ENCODE results near the gene SLC25A39. TPM values are rescaled to one million over a fixed set of nuclear protein-coding genes. Genes with fewer than 3 reads are reported as not detected.

Gene SLC25A39
- total and polyA plus RNA-seq, 2 of the 4 experiments (the other 2 are of a cell fraction), result 49.1 to 99.7 TPM

DNA sequence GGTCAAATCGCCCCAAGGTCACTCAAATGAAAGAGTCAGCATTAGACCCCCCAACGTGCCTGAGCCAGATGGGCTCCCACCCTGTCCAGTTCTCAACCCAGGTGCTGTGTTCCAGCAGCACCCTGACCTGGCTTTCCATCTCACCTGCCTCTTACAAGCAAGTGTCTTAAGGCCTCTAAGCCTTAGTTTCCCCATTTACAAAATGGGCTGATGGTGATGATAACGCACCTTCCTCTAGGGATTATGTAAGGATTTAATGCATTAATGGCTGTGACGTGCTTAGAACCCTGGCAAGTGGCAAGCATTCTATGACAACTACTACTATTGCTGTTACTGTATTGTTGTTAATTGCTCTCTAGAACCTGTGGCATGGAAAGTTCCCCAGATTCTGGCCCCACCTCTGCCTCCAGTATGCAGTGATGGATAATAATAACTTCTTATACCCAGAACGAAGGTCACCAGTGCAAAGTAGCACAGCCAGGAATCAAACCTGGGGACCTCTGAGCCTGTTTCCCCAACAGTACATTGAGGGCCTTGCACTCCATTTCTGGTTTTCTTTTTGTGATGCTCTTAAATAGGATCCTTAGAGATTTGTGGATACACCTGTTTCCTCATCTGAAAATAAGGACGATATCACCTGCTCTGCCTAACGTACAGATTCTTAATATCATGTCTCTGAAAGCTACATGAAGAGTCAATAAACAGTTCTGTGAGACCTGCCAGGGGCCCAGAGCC, 3.3 kb upstream of the SLC25A39 start:
- CTCF ChIA-PET, result interaction anchor here (1.2 kb wide), 1 partner anchor 18 kb away, joined by 3 read pairs; no protein-coding TSS in a partner anchor
- Histone ChIP-seq H3K27ac (ENCODE audit: insufficient read depth, low read length) (no peak overlapping the region), H3K23ac (ENCODE audit: low read depth, low read length) (no peak overlapping the region), H3K18ac (ENCODE audit: low read depth, low read length) (no peak overlapping the region), H2BK15ac (ENCODE audit: low read depth, low read length) (no peak overlapping the region; the same call in 2 of the 3 replicates), H3K9me1 (ENCODE audit: insufficient read depth, low read length) (peaks cover 11% of the 10 kb centered on the region), H3K4ac (ENCODE audit: low read depth, low read length) (no peak overlapping the region), H3K79me1 (ENCODE audit: low read depth in 1 of 2, low read length in 2 of 2) (peaks cover 5 to 13% of the 10 kb centered on the region in 2 experiments; a peak in 3 of 4 replicates), H2AK5ac (ENCODE audit: low read depth, low read length) (no peak overlapping the region), H3K27me3 (ENCODE audit: control insufficient read depth, insufficient read depth, low read length) (no peaks in the 10 kb centered on the region), H4K91ac (ENCODE audit: insufficient read depth, low read depth, low read length) (no peak overlapping the region), H4K20me1 (ENCODE audit: insufficient read depth, low read length) (peaks cover 7% of the 10 kb centered on the region), H3K56ac (ENCODE audit: extremely low read depth, insufficient read depth, low read length) (no peak overlapping the region), H2BK20ac (ENCODE audit: low read depth, low read length) (no peak overlapping the region), H3K14ac (replicated peaks; ENCODE audit: low read depth, low read length) (no peak overlapping the region), H3K4me3 (ENCODE audit: insufficient read depth, low read depth, low read length) (no peak overlapping the region), H2BK120ac (ENCODE audit: low read depth, low read length) (no peak overlapping the region), H2AFZ (replicated peaks; ENCODE audit: low read length, poor library complexity) (peak overlapping the region; percentile 85), H3K4me1 (ENCODE audit: control insufficient read depth, insufficient read depth, low read length) (peaks cover 9% of the 10 kb centered on the region), H2AK9ac (replicated peaks; ENCODE audit: low read depth, low read length, poor library complexity) (no peak overlapping the region), H4K8ac (ENCODE audit: low read depth in 2 of 2, low read length in 2 of 2) (no peak overlapping the region; a peak in 2 of 4 replicates), H3K9me3 (ENCODE audit: control insufficient read depth, insufficient read depth, low read length) (no peaks in the 10 kb centered on the region), H3K4me2 (ENCODE audit: low read depth, low read length) (no peak overlapping the region), H4K5ac (ENCODE audit: low read depth, low read length) (no peak overlapping the region), H3K36me3 (ENCODE audit: control insufficient read depth, insufficient read depth, low read length) (no peaks in the 10 kb centered on the region), H2BK5ac (ENCODE audit: low read depth, low read length, poor library complexity, severe bottlenecking) (no peak overlapping the region), H3K9ac (ENCODE audit: low read depth, low read length) (no peak overlapping the region)
- in situ Hi-C loops (cut with MboI; ENCODE audit: low sequenced_read_pairs) (loop anchor here (5.0 kb wide), 1 partner anchor 106 kb away; no protein-coding TSS in a partner anchor), intact Hi-C loops (cut with micrococcal nuclease) (loop anchor here (5.0 kb wide), 1 partner anchor 126 kb away; no protein-coding TSS in a partner anchor), dilution Hi-C loops (cut with HindIII; ENCODE audit: low sequenced_read_pairs, unreplicated experiment) (no loop called here)
- DNase-seq (no peak), ATAC-seq (ENCODE audit: low read depth) (no peak)
- POLR2A ChIA-PET (ENCODE audit: unreplicated experiment), result interaction anchor here (0.5 kb wide), 1 partner anchor 142 kb away, joined by 5 read pairs; no protein-coding TSS in a partner anchor
- WGBS, 2 experiments (ENCODE audit: extremely low coverage in 2 of 2, insufficient read length in 1 of 2), result 100% methylated on average over 1 of the region's 7 CpGs; no CpG with 5 or more reads in 1 of the 2 experiments
- BruUV-seq (replicated peaks), result no TSS peak
- no peak for TF ChIP-seq POLR2A (IDR thresholded peaks at IDR 0.05; ENCODE audit: low read depth, low read length)
- TF ChIP-seq MAZ (IDR thresholded peaks at IDR 0.05; ENCODE audit: borderline replicate concordance, low read depth, low read length), result no peak
- no peak for TF ChIP-seq NFE2L2 (IDR thresholded peaks at IDR 0.05; ENCODE audit: low read depth, low read length)
- TF ChIP-seq BHLHE40 (IDR thresholded peaks at IDR 0.05; ENCODE audit: low read depth, low read length), result no peak
- TF ChIP-seq, protein P1, sequence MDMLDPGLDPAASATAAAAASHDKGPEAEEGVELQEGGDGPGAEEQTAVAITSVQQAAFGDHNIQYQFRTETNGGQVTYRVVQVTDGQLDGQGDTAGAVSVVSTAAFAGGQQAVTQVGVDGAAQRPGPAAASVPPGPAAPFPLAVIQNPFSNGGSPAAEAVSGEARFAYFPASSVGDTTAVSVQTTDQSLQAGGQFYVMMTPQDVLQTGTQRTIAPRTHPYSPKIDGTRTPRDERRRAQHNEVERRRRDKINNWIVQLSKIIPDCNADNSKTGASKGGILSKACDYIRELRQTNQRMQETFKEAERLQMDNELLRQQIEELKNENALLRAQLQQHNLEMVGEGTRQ (IDR thresholded peaks at IDR 0.05; ENCODE audit: low read depth, low read length), result no peak
- TF ChIP-seq FOS (IDR thresholded peaks at IDR 0.05; ENCODE audit: low read depth, low read length), result no peak
- TF ChIP-seq RFX5 (IDR thresholded peaks at IDR 0.05; ENCODE audit: low read depth, low read length), result no peak
- TF ChIP-seq, protein P2, sequence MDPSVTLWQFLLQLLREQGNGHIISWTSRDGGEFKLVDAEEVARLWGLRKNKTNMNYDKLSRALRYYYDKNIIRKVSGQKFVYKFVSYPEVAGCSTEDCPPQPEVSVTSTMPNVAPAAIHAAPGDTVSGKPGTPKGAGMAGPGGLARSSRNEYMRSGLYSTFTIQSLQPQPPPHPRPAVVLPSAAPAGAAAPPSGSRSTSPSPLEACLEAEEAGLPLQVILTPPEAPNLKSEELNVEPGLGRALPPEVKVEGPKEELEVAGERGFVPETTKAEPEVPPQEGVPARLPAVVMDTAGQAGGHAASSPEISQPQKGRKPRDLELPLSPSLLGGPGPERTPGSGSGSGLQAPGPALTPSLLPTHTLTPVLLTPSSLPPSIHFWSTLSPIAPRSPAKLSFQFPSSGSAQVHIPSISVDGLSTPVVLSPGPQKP (IDR thresholded peaks at IDR 0.05; ENCODE audit: borderline replicate concordance, low read depth, low read length), result no peak
- TF ChIP-seq SMC3 (IDR thresholded peaks at IDR 0.05; ENCODE audit: low read depth, low read length), result no peak
- no peak for TF ChIP-seq RCOR1 (IDR thresholded peaks at IDR 0.05; ENCODE audit: insufficient replicate concordance, low read length)
- TF ChIP-seq MXI1 (IDR thresholded peaks at IDR 0.05; ENCODE audit: borderline replicate concordance, low read depth, low read length), result no peak
- TF ChIP-seq, protein P3, sequence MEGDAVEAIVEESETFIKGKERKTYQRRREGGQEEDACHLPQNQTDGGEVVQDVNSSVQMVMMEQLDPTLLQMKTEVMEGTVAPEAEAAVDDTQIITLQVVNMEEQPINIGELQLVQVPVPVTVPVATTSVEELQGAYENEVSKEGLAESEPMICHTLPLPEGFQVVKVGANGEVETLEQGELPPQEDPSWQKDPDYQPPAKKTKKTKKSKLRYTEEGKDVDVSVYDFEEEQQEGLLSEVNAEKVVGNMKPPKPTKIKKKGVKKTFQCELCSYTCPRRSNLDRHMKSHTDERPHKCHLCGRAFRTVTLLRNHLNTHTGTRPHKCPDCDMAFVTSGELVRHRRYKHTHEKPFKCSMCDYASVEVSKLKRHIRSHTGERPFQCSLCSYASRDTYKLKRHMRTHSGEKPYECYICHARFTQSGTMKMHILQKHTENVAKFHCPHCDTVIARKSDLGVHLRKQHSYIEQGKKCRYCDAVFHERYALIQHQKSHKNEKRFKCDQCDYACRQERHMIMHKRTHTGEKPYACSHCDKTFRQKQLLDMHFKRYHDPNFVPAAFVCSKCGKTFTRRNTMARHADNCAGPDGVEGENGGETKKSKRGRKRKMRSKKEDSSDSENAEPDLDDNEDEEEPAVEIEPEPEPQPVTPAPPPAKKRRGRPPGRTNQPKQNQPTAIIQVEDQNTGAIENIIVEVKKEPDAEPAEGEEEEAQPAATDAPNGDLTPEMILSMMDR (conservative IDR thresholded peaks at IDR 0.05; ENCODE audit: low read depth, low read length), result no peak
- no peak for TF ChIP-seq RAD21 (IDR thresholded peaks at IDR 0.05; ENCODE audit: low read length)
- no peak for TF ChIP-seq CEBPB (IDR thresholded peaks at IDR 0.05; ENCODE audit: low read depth, low read length)
- no peak for TF ChIP-seq CHD1 (IDR thresholded peaks at IDR 0.05; ENCODE audit: low read depth, low read length)

Data from IMR-90 (cell line).